Upper lobe of left lung (tissue), 4 donors: ENCODE data around the gene USP22.

Experiments
- CTCF ChIP-seq, 6 experiments: fragments of 450-650 bp in 4 of 6; fragments of 200-600 bp in 2 of 6; sonication (generic) in 2 of 6; IDR thresholded peaks; one replicate each; pipeline ENCODE4 v1.5.1; 2016 to 2019; ENCODE audit warnings: antibody characterized with exemption in 6 of 6
- EP300 ChIP-seq, 4 donors: sonication (generic); formaldehyde crosslinking; IDR thresholded peaks; one replicate each; pipeline ENCODE4 v1.5.1; 2017; ENCODE audit warnings: antibody characterized with exemption in 4 of 4, control low read depth in 2 of 4
- POLR2A ChIP-seq, 4 donors: fragments of 450-650 bp; IDR thresholded peaks; one replicate each; pipeline ENCODE4 v1.5.1; 2016 to 2017; ENCODE audit warnings: antibody characterized with exemption in 4 of 4, mild to moderate bottlenecking in 2 of 4
- POLR2AphosphoS5 ChIP-seq, 2 donors: sonication (generic); formaldehyde crosslinking; IDR thresholded peaks; one replicate each; pipeline ENCODE4 v1.5.1; 2017; ENCODE audit warnings: antibody characterized with exemption in 2 of 2

- no peak for TF ChIP-seq CTCF (IDR thresholded peaks at IDR 0.05)
- TF ChIP-seq POLR2AphosphoS5 (IDR thresholded peaks at IDR 0.05) = no peak
- no peak for TF ChIP-seq POLR2A (IDR thresholded peaks at IDR 0.05)
- TF ChIP-seq EP300 (IDR thresholded peaks at IDR 0.05) = no peak
Observed at GRCh38 chr17:21027031-21027430, 15.8 kb downstream of the USP22 start.
